ENCODE data around the gene HHAT. TPM values are rescaled to one million over a fixed set of nuclear protein-coding genes. Genes with fewer than 3 reads are reported as not detected.

The HHAT gene
- total and polyA plus RNA-seq, 2 of the 13 experiments (the other 11 are each of a cell fraction or from before 2014, with no cell fraction given) = 2.6 to 4.9 TPM

DNA sequence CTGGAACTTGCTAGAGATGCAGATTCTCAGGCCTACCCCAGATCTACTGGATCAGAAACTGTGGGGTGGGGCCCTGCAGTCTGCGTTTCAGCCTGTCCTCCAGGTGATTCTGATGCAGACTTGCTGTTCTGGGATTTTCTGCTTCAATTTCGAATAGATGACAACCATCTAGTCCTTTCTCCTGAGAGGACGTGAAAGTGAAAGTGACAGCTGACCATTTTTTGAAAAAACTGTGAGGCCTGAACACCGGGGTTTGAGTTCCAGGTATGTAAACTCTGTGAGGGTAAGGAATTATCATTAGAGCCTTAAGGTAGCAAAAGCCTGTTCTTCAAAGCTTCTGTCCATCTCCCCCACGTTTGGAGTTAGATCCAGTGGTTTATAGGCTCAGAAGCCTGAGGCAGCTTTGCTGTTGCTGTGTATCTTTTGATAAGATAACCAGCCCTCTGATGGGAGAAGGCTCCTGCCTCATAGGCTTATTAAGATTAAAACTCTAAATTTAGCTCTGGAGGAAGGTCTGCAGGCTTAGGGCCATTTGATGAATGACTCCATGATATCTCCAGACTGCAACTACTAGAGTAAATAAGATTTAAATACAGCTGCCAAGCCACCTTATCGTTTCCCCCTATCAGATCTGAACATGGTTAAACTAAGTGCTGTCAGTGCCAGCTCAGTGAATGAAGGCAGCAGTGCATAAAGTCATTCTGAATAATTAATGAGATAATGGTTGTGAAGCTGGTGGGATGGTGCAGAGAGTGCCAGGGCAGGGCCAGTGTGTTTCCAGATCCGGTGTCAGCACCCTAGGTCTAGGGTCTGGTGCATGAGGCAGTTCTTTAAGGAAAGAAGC is 335.2 kb downstream of the HHAT start:
- Histone ChIP-seq H2AFZ (ENCODE audit: low read length) (no peak overlapping the region), H4K20me1 (ENCODE audit: insufficient read depth, low read length) (no peaks in the 10 kb centered on the region), H3K36me3 (replicated peaks in 1 of 2; ENCODE audit: control insufficient read depth in 1 of 2, insufficient read depth in 2 of 2, low read length in 2 of 2) (no peaks in the 10 kb centered on the region), H3K79me2 (ENCODE audit: insufficient read depth, low read length) (no peaks in the 10 kb centered on the region), H3K9me3 (ENCODE audit: low read length) (no peaks in the 10 kb centered on the region), H3K4me2 (ENCODE audit: low read depth, low read length) (no peak overlapping the region), H3K27me3 (ENCODE audit: control insufficient read depth in 1 of 2, insufficient read depth in 2 of 2, low read length in 2 of 2) (no peaks in the 10 kb centered on the region), H3K4me1 (ENCODE audit: insufficient read depth, low read length) (no peaks in the 10 kb centered on the region), H3K9ac (ENCODE audit: insufficient read depth, low read depth, low read length) (no peak overlapping the region), H3K4me3 (replicated peaks in 1 of 3; ENCODE audit: insufficient read depth in 1 of 3, low read depth in 2 of 3, low read length in 3 of 3) (no peak overlapping the region), H3K27ac (ENCODE audit: extremely low read length, insufficient read depth, low read length) (no peak overlapping the region)
- ChIA-PET POLR2A (no interaction called here), CTCF (ENCODE audit: low intra/inter-chr PET ratio, low total read pairs) (no interaction called here)
- no peak for ATAC-seq
- BruUV-seq (replicated peaks) = no TSS peak
- DNase-seq (ENCODE audit: low spot score) = no peak
- no peak for FAIRE-seq
- 2% methylated on average over 7 of the region's 7 CpGs for WGBS (ENCODE audit: low lambda C conversion rate)
- intact Hi-C loops (cut with micrococcal nuclease; ENCODE audit: unreplicated experiment) (no loop called here), in situ Hi-C loops (cut with HindIII; ENCODE audit: extremely low pct_ligation_motif_present, low pct_unique_long_range_greater_than_20kb) (no loop called here)
- TF ChIP-seq HDAC1 (CRISPR knock-in tag; IDR thresholded peaks at IDR 0.05) (no peak), ZNF768 (CRISPR knock-in tag; IDR thresholded peaks at IDR 0.05) (no peak), TFDP2 (CRISPR knock-in tag; IDR thresholded peaks at IDR 0.05) (no peak), ZNF329 (CRISPR knock-in tag; IDR thresholded peaks at IDR 0.05; ENCODE audit: low read depth) (no peak), ZMYM3 (CRISPR knock-in tag; IDR thresholded peaks at IDR 0.05) (no peak), GABPA (IDR thresholded peaks at IDR 0.05; ENCODE audit: low read depth, low read length) (no peak), GABPA (CRISPR knock-in tag; IDR thresholded peaks at IDR 0.05; ENCODE audit: low read depth) (no peak), BRF2 (CRISPR knock-in tag; IDR thresholded peaks at IDR 0.05) (no peak), ISX (CRISPR knock-in tag; conservative IDR thresholded peaks at IDR 0.05) (no peak), ZNF143 (CRISPR knock-in tag; IDR thresholded peaks at IDR 0.05) (no peak), GPN1 (CRISPR knock-in tag; IDR thresholded peaks at IDR 0.05; ENCODE audit: borderline replicate concordance) (no peak), DPF2 (CRISPR knock-in tag; IDR thresholded peaks at IDR 0.05; ENCODE audit: borderline replicate concordance, low read depth) (no peak), ZBTB7B (CRISPR knock-in tag; IDR thresholded peaks at IDR 0.05) (no peak), RBAK (CRISPR knock-in tag; IDR thresholded peaks at IDR 0.05) (no peak), ZSCAN25 (CRISPR knock-in tag; IDR thresholded peaks at IDR 0.05) (no peak), ZNF281 (CRISPR knock-in tag; IDR thresholded peaks at IDR 0.05; ENCODE audit: borderline replicate concordance) (no peak), JUN (CRISPR knock-in tag; IDR thresholded peaks at IDR 0.05) (no peak)
- TF ChIP-seq, protein P1, sequence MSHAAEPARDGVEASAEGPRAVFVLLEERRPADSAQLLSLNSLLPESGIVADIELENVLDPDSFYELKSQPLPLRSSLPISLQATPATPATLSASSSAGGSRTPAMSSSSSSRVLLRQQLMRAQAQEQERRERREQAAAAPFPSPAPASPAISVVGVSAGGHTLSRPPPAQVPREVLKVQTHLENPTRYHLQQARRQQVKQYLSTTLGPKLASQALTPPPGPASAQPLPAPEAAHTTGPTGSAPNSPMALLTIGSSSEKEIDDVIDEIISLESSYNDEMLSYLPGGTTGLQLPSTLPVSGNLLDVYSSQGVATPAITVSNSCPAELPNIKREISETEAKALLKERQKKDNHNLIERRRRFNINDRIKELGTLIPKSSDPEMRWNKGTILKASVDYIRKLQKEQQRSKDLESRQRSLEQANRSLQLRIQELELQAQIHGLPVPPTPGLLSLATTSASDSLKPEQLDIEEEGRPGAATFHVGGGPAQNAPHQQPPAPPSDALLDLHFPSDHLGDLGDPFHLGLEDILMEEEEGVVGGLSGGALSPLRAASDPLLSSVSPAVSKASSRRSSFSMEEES (CRISPR knock-in tag; IDR thresholded peaks at IDR 0.05) = no peak
